B cell (primary cell): ENCODE data around the gene ZNF763. TPM values are rescaled to one million over a fixed set of nuclear protein-coding genes. Genes with fewer than 3 reads are reported as not detected.

ENCODE experiments used
- ATAC-seq: fragments of 200-7000 bp; cut with Tn5 transposase; one replicate; pipeline ENCODE4 v1.10.0; 2021; ENCODE audit warnings: low read depth, mild to moderate bottlenecking, moderate number of reproducible peaks, moderate library complexity
- CTCF ChIA-PET: fragments of 350-600 bp; sonication (Branson Sonifier 250); formaldehyde crosslinking; loops from one replicate; lab custom pipeline; 2021; ENCODE audit warnings: antibody characterized with exemption, inconsistent platforms; lab: Charles Lee
- POLR2A ChIA-PET: fragments of 350-600 bp; sonication (Branson Sonifier 250); formaldehyde crosslinking; loops from one replicate; lab custom pipeline; 2021; ENCODE audit warnings: antibody characterized with exemption; lab: Charles Lee
- DNase-seq: peaks from one replicate; pipeline ENCODE4 v3.0.0; 2013
- H2AFZ ChIP-seq: 2 replicates; pipeline ENCODE4 v1.6.1; 2012; ENCODE audit warnings: mild to moderate bottlenecking, low read depth, low read length; ENCODE audit not compliant: insufficient read depth, poor library complexity, severe bottlenecking
- H3K27ac ChIP-seq, 2 donors: 1 replicate in 1 of 2; 2 replicates in 1 of 2; pipeline ENCODE4 v1.5.1; 2012 to 2013; ENCODE audit warnings: low read length in 2 of 2, mild to moderate bottlenecking in 2 of 2, moderate library complexity in 1 of 2
- H3K27me3 ChIP-seq, 4 experiments: fragments of 200-600 bp in 1 of 4; sonication (generic) in 1 of 4; replicated peaks in 1 of 4; 1 replicate in 2 of 4; 2 replicates in 2 of 4; pipeline versions ENCODE4 v1.6.1 to v1.7.0; 2013 to 2016; ENCODE audit warnings: low read length in 3 of 4, mild to moderate bottlenecking in 2 of 4, mixed read lengths in 1 of 4, moderate library complexity in 1 of 4; ENCODE audit not compliant: insufficient read depth in 4 of 4, control insufficient read depth in 3 of 4; ENCODE audit errors: control extremely low read depth in 1 of 4
- H3K36me3 ChIP-seq, 2 experiments: replicated peaks in 1 of 2; 1 replicate in 1 of 2; 2 replicates in 1 of 2; pipeline versions ENCODE4 v1.6.1 to v1.7.1; 2013; ENCODE audit warnings: low read length in 1 of 2; ENCODE audit not compliant: insufficient read depth in 2 of 2, control insufficient read depth in 1 of 2; ENCODE audit errors: control extremely low read depth in 1 of 2, extremely low read depth in 1 of 2
- H3K4me1 ChIP-seq, 2 donors: fragments of 200-600 bp in 1 of 2; sonication (generic) in 1 of 2; 1 replicate in 1 of 2; 2 replicates in 1 of 2; pipeline versions ENCODE4 v1.5.1 to v1.6.1; 2013 to 2017; ENCODE audit warnings: low read length in 2 of 2; ENCODE audit not compliant: control insufficient read depth in 2 of 2, insufficient read depth in 2 of 2
- H3K4me2 ChIP-seq: replicated peaks from 2 replicates; pipeline ENCODE3; 2012; ENCODE audit warnings: mild to moderate bottlenecking, low read depth, low read length; ENCODE audit not compliant: poor library complexity, severe bottlenecking
- H3K4me3 ChIP-seq, 5 experiments: fragments of 200-600 bp in 1 of 5; sonication (generic) in 1 of 5; 1 replicate in 3 of 5; 2 replicates in 2 of 5; pipeline versions ENCODE4 v1.5.1 to v1.7.0; 2011 to 2016; ENCODE audit warnings: low read length in 4 of 5, mild to moderate bottlenecking in 4 of 5, low read depth in 2 of 5, control low read depth in 1 of 5, moderate library complexity in 1 of 5; ENCODE audit not compliant: insufficient read depth in 1 of 5; ENCODE audit errors: control extremely low read depth in 1 of 5, extremely low read depth in 1 of 5
- H3K79me2 ChIP-seq: fragments of 200-600 bp; sonication (generic); one replicate; pipeline ENCODE4 v1.6.0; 2016; ENCODE audit warnings: low read length; ENCODE audit not compliant: control insufficient read depth, insufficient read depth
- H3K9ac ChIP-seq: fragments of 200-600 bp; sonication (generic); 2 replicates; pipeline ENCODE4 v1.6.1; 2017; ENCODE audit warnings: mild to moderate bottlenecking, low read length, moderate library complexity
- H3K9me3 ChIP-seq, 3 donors: one replicate each; pipeline versions ENCODE4 v1.6.1 to v1.7.1; 2013; ENCODE audit warnings: low read length in 2 of 3; ENCODE audit not compliant: control insufficient read depth in 2 of 3, insufficient read depth in 1 of 3; ENCODE audit errors: control extremely low read depth in 1 of 3
- H4K20me1 ChIP-seq: 2 replicates; pipeline ENCODE4 v1.6.0; 2012; ENCODE audit warnings: mild to moderate bottlenecking, low read length; ENCODE audit not compliant: insufficient read depth, control insufficient read depth, poor library complexity, severe bottlenecking
- H3K27ac Mint-ChIP-seq: one replicate; pipeline ENCODE4 v1.8.0; 2021; ENCODE audit warnings: mixed read lengths
- H3K27me3 Mint-ChIP-seq: one replicate; pipeline ENCODE4 v1.8.0; 2021; ENCODE audit warnings: mixed read lengths
- H3K4me1 Mint-ChIP-seq: one replicate; pipeline ENCODE4 v1.8.0; 2021; ENCODE audit warnings: mixed read lengths
- H3K4me3 Mint-ChIP-seq: one replicate; pipeline ENCODE4 v1.8.0; 2021; ENCODE audit warnings: mixed read lengths
- H3K9me3 Mint-ChIP-seq: one replicate; pipeline ENCODE4 v1.8.0; 2022; ENCODE audit warnings: mixed read lengths; ENCODE audit not compliant: insufficient read depth
- CTCF ChIP-seq: fragments of 200-600 bp; IDR thresholded peaks from one replicate; pipeline ENCODE4 v1.8.0; 2022; ENCODE audit warnings: antibody characterized with exemption, mild to moderate bottlenecking
- EZH2 ChIP-seq: IDR thresholded peaks from 2 replicates; pipeline ENCODE4 v1.6.1; 2012; ENCODE audit warnings: borderline replicate concordance, low read depth, mild to moderate bottlenecking, moderate library complexity, low read length; ENCODE audit not compliant: insufficient read depth, poor library complexity, severe bottlenecking
- WGBS: methylation state at CpG from one replicate; pipeline ENCODE4 v1.1.5; 2013; ENCODE audit warnings: missing lambda C conversion rate; ENCODE audit not compliant: insufficient coverage; 5-methylcytosine and 5-hydroxymethylcytosine counted together
- intact Hi-C: fragments of 100-400 bp; cut with micrococcal nuclease; formaldehyde crosslinking; loops from one replicate; pipeline ENCODE4 v1.10.0; 2022
- polyA plus RNA-seq: library from polyadenylated mRNA; depleted of rRNA; stranded (reverse); fragments of >200 nt; gene quantifications from 2 replicates; pipeline ENCODE4 v1.2.3, GENCODE V29; 2012
- total RNA-seq, 2 donors: library from RNA; stranded (reverse); fragments of 120-200 nt in 1 of 2; gene quantifications; 1 replicate in 1 of 2; 2 replicates in 1 of 2; pipeline versions ENCODE4 v1.2.3 to v1.2.4, GENCODE V29; 2013 to 2022

Gene ZNF763
- total and polyA plus RNA-seq, 2 donors (not counting 1 experiment from before 2014, with no cell fraction given), result 3.0 to 14.2 TPM

- POLR2A ChIA-PET, result no interaction called here
- Histone ChIP-seq H4K20me1 (no peaks in the 10 kb centered on the region), H3K4me3 (peak overlapping the region in 1 of 5 experiments; percentile 29), H3K36me3 (peaks cover 23 to 31% of the 10 kb centered on the region in 2 experiments), H3K27ac (no peak overlapping the region), H2AFZ (no peak overlapping the region), H3K9me3 (peaks cover 24 to 82% (median 70%) of the 10 kb centered on the region in 3 donors), H3K4me1 (no peaks in the 10 kb centered on the region), H3K9ac (no peak overlapping the region), H3K79me2 (peaks cover 11% of the 10 kb centered on the region), H3K4me2 (no peak overlapping the region), H3K27me3 (no peaks in the 10 kb centered on the region)
- H3K4me1 Mint-ChIP-seq, result no peaks in the 10 kb centered on the region
- ATAC-seq (no peak), DNase-seq (no peak)
- H3K4me3 Mint-ChIP-seq, result no peak overlapping the region
- intact Hi-C loops, result no loop called here
- peaks cover 33% of the 10 kb centered on the region for H3K9me3 Mint-ChIP-seq
- H3K27me3 Mint-ChIP-seq, result no peaks in the 10 kb centered on the region
- WGBS, result 100% methylated on average over 1 of the region's 5 CpGs
- H3K27ac Mint-ChIP-seq, result no peak overlapping the region
- TF ChIP-seq CTCF (no peak), EZH2 (no peak)
- CTCF ChIA-PET, result interaction anchor here (0.7 to 1.2 kb wide), 2 partner anchors 13 to 624 kb away, joined by 3 to 4 read pairs; no protein-coding TSS in a partner anchor
Measured at GRCh38 chr19:11950312-11950711, 14.5 kb upstream of the ZNF763 start.
